ENCODE data around the gene LMF2.

The LMF2 gene

DNA sequence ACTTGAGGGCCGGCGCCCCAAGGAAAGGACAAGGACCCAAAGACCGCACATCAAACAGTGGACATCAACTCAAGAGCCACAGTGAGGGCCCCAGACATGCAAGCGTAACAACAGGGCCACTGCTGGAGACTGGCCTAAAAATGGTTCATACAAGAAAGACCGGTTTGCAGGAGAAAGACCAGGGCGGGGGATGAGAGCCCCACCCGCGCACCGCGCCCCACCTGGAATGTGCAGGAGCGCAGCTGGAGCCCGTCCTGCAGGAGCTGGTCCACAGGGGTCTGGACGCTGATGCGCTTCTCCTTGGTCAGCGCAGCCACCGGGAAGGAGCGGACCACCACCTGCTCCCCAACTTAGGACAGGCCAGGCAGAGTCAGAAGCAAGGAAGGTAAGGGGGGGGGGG, 46.6 kb downstream of the LMF2 start:
- DNase-seq: no peak

DNA sequence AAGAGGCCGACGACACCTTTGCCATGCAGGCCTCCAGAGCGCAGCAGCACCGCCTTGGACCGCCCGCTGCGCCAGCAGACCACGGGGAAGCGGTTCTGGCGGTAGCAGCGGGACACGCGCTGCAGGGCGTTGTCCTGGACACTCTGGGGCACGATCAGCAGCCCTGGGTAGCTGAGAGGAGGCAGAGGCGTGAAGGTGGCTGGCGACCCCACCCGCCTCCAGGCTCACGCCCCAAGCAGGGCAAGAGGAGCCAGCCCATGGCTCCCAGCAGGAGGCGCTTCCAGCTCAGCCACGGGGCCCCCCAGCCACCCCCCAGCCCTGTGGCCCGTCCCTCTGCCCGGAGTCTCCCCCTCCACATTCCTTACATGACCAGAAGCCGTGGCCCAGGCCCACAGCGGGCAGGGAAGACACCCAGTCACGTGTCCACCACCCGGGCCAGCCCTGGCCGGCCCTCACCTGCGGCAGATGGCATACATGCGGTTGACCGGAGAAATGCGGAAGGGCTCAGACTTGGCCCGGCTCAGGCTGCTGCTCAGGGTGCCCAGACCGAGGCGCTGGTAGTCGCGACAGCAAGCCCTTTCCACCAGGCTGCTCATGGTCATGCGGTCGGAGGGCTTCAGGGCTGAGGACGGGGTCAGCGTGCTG, 47.9 kb downstream of the LMF2 start:
- no peak for DNase-seq

DNA sequence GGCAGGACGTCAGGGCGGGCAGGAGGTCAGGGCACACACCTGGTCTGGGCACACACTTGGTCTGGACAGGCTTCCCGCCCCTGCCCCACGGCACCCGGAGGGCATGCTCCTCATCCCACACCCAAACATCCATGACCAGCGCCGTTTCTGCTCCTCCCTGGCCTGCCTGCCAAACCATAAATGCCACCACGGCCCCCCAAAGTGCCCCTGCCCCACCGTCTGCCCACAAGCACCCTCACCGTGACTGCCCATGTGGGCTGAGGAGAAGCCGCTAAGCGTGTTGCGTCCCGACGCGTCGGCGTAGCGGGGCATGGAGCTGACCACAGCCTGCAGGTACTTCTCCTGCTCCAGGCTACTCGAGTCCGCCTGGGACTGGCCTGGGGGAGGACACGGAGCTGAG, 48.5 kb downstream of the LMF2 start:
- no peak for DNase-seq

DNA sequence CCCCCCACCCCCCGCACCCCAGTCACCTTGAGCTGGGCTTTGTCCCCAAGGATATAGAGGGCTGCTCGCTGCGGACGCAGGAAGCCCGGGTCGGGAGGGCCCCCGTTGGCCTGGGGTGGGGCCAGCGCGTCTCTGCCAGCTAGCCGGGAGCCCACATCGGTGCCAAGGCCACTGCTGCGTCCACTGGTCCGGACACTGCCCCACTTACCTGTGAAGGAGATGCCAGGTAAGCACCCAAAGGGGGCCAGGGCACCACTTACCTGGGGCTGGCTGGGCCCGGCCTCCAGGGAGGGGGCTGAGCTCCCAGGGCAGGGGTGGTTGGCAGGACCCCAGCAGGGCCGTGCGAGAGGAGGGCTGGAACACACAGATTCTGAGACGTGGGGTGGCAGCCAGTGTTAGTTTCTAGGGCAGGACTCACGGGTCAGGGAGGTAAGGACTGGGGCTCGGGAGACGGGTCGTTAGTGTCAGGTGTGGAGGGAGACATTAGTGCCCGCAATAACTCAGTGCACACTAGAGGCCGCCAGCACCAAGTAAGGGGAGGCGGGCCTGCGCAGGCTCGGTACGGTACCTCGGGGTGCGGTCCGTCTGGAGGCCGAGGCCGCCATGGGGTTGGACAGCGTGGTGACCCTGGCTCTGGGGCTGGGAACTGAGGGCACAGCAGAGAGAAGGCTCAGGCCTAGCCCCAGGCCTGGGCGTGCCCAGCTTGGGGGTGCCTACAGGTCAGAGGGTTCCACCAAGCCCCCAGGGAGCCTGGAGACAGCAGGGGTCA, 50.9 kb downstream of the LMF2 start:
- no peak for DNase-seq

DNA sequence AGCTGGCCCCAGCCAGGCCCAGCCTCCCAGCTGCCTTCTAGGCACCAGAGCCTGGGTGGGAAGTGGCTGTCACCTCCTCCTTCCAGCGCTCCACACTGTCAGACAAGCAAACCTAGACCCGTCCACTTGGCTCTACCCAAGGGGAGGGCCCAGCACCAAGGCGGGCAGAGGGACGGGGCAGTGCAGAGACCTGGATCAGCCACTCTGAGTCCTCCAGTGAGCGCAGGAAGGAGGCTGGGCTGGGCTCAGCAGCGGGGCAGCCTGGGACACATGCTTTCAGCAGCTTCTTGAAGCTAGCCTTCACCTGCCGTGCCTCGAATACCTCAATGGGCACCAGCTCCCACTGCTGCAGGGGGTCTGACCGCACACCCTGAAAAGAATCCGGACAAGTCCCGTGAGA, 51.5 kb downstream of the LMF2 start:
- DNase-seq: no peak

DNA sequence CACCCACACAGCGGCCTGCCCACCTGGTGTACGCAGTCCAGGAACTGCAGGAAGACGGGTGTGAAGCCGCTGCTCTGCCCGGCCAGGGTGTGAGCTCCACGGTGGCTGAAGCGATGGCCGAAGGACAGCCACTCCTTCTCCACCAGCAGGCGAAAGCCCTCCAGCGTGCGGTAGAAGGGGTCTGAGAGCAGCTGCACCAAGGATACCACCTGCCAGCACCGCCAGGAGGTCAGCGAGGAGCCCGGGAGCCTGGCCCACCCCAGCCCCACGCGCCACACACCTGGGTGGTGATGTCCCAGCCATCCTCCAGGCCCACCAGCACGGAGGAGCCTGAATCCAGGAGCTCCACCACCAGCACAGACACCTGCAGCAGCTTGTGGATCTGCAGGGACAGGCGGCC, 52.3 kb downstream of the LMF2 start:
- no peak for DNase-seq

DNA sequence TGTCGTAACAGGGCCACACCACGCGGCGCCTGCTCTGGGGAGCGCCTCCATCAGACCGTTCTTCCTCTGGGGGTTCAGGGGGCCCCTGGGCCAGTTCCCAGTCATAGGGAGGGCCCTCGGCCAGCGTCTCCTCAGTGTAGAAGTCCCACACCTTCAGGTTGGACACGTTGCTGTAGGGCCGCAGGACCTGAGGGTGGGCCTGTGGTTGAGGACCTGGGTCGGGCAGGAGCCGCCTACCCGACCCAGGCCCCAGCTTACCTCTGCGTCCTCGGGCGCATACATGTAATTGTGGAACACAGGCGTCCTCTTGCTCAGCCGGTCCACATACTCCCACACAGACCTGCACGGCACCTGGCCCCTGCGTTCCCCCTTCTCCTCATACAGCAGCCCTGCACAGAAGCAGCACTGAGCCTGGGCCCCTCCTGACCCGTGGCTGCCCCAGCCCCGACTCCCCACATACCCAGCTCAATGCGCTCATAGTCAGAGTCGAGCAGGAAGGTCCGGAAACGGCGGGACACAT, 52.9 kb downstream of the LMF2 start:
- no peak for DNase-seq

Data from NK-92 treated with Interleukin-12 subunit alpha and Interleukin-12 subunit beta, amount 100 ng/mL, for 24 hours (cell line).